Osteocyte (in vitro differentiated cells): Measurements from ENCODE around the gene RETN. TPM values are rescaled to one million over a fixed set of nuclear protein-coding genes. Genes with fewer than 3 reads are reported as not detected.

Experiments
- DNase-seq: peaks from one replicate; pipeline ENCODE4 v3.0.0; 2021; ENCODE audit warnings: mixed read lengths; ENCODE audit not compliant: unreplicated experiment; ENCODE audit errors: extremely low spot score
- H3K27ac Mint-ChIP-seq: one replicate; pipeline ENCODE4 v1.8.0; 2021; ENCODE audit warnings: mild to moderate bottlenecking, mixed read lengths; ENCODE audit not compliant: unreplicated experiment
- H3K27me3 Mint-ChIP-seq: one replicate; pipeline ENCODE4 v1.8.0; 2021; ENCODE audit warnings: mixed read lengths; ENCODE audit not compliant: unreplicated experiment
- H3K36me3 Mint-ChIP-seq: one replicate; pipeline ENCODE4 v1.8.0; 2021; ENCODE audit warnings: mixed read lengths; ENCODE audit not compliant: unreplicated experiment
- H3K4me1 Mint-ChIP-seq: one replicate; pipeline ENCODE4 v1.8.0; 2021; ENCODE audit warnings: mixed read lengths; ENCODE audit not compliant: unreplicated experiment
- H3K4me3 Mint-ChIP-seq: one replicate; pipeline ENCODE4 v1.8.0; 2021; ENCODE audit warnings: mild to moderate bottlenecking, moderate library complexity, mixed read lengths; ENCODE audit not compliant: unreplicated experiment
- H3K9me3 Mint-ChIP-seq: one replicate; pipeline ENCODE4 v1.8.0; 2021; ENCODE audit warnings: mixed read lengths; ENCODE audit not compliant: unreplicated experiment
- total RNA-seq: library from RNA; stranded (reverse); gene quantifications from 2 replicates; pipeline ENCODE4 v1.2.1, GENCODE V29; 2021
- TF ChIP-seq, protein P1 (sequence below): fragments of 200-600 bp; sonication (generic); IDR thresholded peaks from 2 replicates; pipeline ENCODE4 v1.5.0; 2021; ENCODE audit warnings: antibody characterized with exemption, mild to moderate bottlenecking, moderate library complexity

RETN gene
- total RNA-seq, 1 donor from 2014 or later = not detected

- Mint-ChIP-seq H3K27me3 (peaks cover 8% of the 10 kb centered on the region), H3K4me3 (no peak overlapping the region), H3K36me3 (no peaks in the 10 kb centered on the region), H3K9me3 (no peaks in the 10 kb centered on the region), H3K27ac (no peak overlapping the region), H3K4me1 (no peaks in the 10 kb centered on the region)
- TF ChIP-seq, protein P1, sequence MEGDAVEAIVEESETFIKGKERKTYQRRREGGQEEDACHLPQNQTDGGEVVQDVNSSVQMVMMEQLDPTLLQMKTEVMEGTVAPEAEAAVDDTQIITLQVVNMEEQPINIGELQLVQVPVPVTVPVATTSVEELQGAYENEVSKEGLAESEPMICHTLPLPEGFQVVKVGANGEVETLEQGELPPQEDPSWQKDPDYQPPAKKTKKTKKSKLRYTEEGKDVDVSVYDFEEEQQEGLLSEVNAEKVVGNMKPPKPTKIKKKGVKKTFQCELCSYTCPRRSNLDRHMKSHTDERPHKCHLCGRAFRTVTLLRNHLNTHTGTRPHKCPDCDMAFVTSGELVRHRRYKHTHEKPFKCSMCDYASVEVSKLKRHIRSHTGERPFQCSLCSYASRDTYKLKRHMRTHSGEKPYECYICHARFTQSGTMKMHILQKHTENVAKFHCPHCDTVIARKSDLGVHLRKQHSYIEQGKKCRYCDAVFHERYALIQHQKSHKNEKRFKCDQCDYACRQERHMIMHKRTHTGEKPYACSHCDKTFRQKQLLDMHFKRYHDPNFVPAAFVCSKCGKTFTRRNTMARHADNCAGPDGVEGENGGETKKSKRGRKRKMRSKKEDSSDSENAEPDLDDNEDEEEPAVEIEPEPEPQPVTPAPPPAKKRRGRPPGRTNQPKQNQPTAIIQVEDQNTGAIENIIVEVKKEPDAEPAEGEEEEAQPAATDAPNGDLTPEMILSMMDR = no peak
- DNase-seq = no peak
Measured at GRCh38 chr19:7701049-7701653, 32.3 kb downstream of the RETN start.

DNA sequence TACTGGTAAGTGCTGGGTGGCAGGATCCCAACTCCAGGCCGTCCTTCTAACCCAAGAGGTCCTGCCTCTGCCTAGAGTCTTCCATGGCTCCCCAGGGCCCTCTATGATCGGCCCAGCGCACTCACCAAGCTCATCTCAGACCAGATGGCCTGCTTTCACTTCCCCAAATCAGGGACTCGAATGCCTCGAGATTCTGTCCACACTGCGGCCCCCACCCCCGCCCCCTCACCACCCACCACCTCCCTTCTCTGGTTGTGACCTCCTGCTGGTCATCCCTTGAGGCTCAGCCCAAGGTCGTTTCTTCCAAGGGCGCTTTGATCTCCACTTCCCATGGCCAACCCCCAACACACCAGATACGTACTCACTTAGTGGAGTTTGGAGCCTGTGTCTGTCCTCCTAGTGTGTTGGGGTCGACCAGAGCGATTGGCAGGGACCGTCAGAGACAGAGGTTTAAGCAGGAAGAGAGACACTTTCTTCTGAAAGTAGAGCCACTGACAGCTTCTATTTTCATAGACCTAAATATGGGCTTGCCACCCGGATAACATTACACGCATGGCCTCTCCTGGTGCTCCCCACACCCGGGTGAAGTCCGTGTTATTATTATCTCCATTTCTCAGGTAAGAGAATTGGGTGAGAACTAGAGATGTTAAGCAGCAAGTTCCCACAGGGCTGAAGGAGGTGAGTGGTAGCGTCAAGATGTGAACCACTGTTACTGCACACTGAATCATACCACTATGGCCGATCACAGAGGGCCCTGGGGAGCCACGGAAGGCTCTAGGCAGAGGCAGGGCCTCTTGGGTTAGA, 33.0 kb downstream of the RETN start, which contains the start of gene FCER2:
TSS of gene FCER2 (minus strand) at position 478 of the 804 bp plus-strand sequence. CDS start 2,371 bp downstream, outside the sequence.
- H3K36me3 Mint-ChIP-seq = no peaks in the 10 kb centered on the region
- peaks cover 12% of the 10 kb centered on the region for H3K27me3 Mint-ChIP-seq
- H3K27ac Mint-ChIP-seq = no peak within 1 kb of the TSS
- H3K9me3 Mint-ChIP-seq = no peaks in the 10 kb centered on the region
- no peak within 1 kb of the TSS for H3K4me3 Mint-ChIP-seq
- TF ChIP-seq, protein P1 = no peak
- H3K4me1 Mint-ChIP-seq = no peaks in the 10 kb centered on the region
- DNase-seq = no peak

GRCh38 chr19:7703332-7703731, 34.5 kb downstream of the RETN start:
- TF ChIP-seq, protein P1 = no peak
- H3K4me3 Mint-ChIP-seq = no peak overlapping the region
- no peaks in the 10 kb centered on the region for H3K9me3 Mint-ChIP-seq
- H3K36me3 Mint-ChIP-seq = no peaks in the 10 kb centered on the region
- DNase-seq = no peak
- H3K27ac Mint-ChIP-seq = no peak overlapping the region
- H3K4me1 Mint-ChIP-seq = no peaks in the 10 kb centered on the region
- peaks cover 12% of the 10 kb centered on the region for H3K27me3 Mint-ChIP-seq

DNA sequence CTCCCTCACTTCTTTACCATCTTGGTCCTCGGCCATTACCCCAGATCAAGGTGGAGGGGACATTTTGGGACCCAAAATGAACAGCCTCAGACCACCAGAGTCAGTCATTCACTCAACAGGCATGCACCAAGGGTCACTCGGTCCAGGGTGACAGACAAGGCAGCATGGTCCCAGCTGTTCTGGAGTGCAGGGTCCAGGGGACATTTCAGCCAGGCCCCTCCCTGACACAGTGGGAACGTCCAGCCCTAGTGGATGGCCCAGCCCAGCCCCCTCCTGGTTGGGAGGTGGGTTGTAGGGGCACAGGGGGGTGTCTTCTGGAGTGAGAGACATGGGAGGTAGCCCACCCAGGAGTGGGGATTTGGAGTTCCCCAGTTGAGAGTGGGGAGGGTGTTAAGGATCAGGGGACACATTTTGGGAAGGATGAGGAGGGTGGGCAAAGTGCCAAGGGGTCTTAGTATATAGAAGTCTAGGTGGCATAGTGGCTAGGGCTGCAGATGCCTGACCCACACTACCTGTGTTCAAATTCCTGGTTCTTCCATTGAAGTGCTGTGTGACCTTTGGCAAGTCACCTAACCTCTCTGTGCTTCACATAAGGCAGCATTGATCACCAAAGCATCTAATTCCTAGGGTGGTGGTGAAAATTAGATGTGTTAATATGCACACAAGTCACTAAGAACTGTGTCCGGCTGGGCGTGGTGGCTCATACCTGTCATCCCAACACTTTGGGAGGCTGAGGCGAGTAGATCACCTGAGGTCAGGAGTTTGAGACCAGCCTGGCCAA, 35.6 kb downstream of the RETN start:
- H3K4me3 Mint-ChIP-seq = no peak overlapping the region
- H3K27me3 Mint-ChIP-seq = peaks cover 13% of the 10 kb centered on the region
- TF ChIP-seq, protein P1 = no peak
- no peak overlapping the region for H3K27ac Mint-ChIP-seq
- no peaks in the 10 kb centered on the region for H3K36me3 Mint-ChIP-seq
- H3K9me3 Mint-ChIP-seq = no peaks in the 10 kb centered on the region
- no peak for DNase-seq
- H3K4me1 Mint-ChIP-seq = no peaks in the 10 kb centered on the region
